Neutrophil (primary cell): ENCODE measurements around the gene VAMP1.
"Not testable (repeated sequence)": the region's sequence is repeated elsewhere in the genome, so short reads cannot be mapped to it uniquely, and the experiment has no call there.

Source experiments
- H3K27ac ChIP-seq: fragments of 200-600 bp; sonication (generic); 2 replicates; pipeline ENCODE4 v1.5.1; 2016; ENCODE audit warnings: mild to moderate bottlenecking, moderate library complexity
- H3K27me3 ChIP-seq: fragments of 200-600 bp; sonication (generic); 2 replicates; pipeline ENCODE4 v1.6.0; 2016; ENCODE audit warnings: mild to moderate bottlenecking
- H3K36me3 ChIP-seq: fragments of 200-600 bp; sonication (generic); 2 replicates; pipeline ENCODE4 v1.5.1; 2017
- H3K4me1 ChIP-seq, 2 experiments: fragments of 200-600 bp in 1 of 2; sonication (generic) in 1 of 2; 1 replicate in 1 of 2; 2 replicates in 1 of 2; pipeline versions ENCODE4 v1.5.1 to v1.6.1; 2013 to 2016; ENCODE audit warnings: low read depth in 1 of 2, low read length in 1 of 2, mild to moderate bottlenecking in 1 of 2, moderate library complexity in 1 of 2; ENCODE audit not compliant: control insufficient read depth in 1 of 2, insufficient read depth in 1 of 2
- H3K4me3 ChIP-seq, 2 experiments: fragments of 200-600 bp in 1 of 2; sonication (generic) in 1 of 2; 1 replicate in 1 of 2; 2 replicates in 1 of 2; pipeline ENCODE4 v1.5.1; 2013 to 2016; ENCODE audit warnings: low read depth in 1 of 2, low read length in 1 of 2, mild to moderate bottlenecking in 1 of 2, moderate library complexity in 1 of 2
- H3K9me3 ChIP-seq: fragments of 200-600 bp; sonication (generic); 2 replicates; pipeline ENCODE4 v1.5.1; 2016
- TF ChIP-seq, protein P1 (sequence below): fragments of 200-600 bp; sonication (generic); IDR thresholded peaks from 2 replicates; pipeline ENCODE4 v1.5.1; 2016; ENCODE audit warnings: antibody characterized with exemption

Gene VAMP1, protein sequence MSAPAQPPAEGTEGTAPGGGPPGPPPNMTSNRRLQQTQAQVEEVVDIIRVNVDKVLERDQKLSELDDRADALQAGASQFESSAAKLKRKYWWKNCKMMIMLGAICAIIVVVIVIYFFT

DNA sequence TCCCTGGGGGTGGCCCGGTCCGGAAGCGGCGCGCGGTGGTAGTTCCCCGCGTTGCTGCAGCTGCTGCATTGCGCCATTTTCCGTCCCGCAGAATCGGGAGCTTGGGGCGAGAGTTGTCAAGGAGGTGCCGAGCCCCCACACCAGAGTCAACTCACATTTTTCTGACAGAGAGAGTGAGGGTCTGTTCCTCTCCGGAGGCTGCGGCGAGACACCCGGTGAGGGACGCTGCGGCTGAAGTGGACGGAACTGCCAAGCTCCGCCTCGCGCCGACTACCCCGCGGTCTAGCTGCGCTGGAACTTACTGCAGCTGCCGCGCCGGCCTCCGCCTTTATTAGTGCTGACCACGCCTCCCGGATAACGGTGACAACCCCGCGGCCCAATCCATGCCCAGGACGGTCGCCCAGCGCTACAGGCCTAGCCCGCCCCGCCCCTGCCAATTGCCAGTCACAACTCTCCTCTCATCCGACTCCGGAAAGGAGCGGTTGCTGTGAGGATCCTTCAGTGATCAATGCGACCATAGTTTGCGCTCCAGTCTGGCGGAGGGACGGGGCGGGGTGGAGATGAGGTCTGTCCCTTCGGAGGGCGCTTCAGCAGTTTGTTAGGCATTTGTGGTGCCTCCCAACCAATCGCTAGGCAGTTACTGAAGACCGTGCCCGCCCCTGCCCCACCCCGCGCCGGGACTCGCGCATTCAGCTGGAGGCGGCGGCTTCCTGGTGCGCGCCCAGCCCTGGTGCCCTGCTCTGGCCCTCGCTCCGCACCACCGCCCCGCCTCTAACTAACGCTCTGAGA lies at the start of gene VAMP1:
Gene VAMP1, minus strand, starts transcription at position 303 of the 789 bp plus-strand sequence. Its CDS starts 146 bp downstream, at position 157.
- Histone ChIP-seq H3K4me1 (peaks cover 52 to 61% of the 10 kb centered on the region in 2 experiments), H3K9me3 (no peaks in the 10 kb centered on the region), H3K27ac (peak within 1 kb of the TSS; percentile 98), H3K4me3 (peak within 1 kb of the TSS; percentile 91 to 95), H3K36me3 (peaks cover 15% of the 10 kb centered on the region), H3K27me3 (no peaks in the 10 kb centered on the region)
- TF ChIP-seq, protein P1, sequence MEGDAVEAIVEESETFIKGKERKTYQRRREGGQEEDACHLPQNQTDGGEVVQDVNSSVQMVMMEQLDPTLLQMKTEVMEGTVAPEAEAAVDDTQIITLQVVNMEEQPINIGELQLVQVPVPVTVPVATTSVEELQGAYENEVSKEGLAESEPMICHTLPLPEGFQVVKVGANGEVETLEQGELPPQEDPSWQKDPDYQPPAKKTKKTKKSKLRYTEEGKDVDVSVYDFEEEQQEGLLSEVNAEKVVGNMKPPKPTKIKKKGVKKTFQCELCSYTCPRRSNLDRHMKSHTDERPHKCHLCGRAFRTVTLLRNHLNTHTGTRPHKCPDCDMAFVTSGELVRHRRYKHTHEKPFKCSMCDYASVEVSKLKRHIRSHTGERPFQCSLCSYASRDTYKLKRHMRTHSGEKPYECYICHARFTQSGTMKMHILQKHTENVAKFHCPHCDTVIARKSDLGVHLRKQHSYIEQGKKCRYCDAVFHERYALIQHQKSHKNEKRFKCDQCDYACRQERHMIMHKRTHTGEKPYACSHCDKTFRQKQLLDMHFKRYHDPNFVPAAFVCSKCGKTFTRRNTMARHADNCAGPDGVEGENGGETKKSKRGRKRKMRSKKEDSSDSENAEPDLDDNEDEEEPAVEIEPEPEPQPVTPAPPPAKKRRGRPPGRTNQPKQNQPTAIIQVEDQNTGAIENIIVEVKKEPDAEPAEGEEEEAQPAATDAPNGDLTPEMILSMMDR: peak; percentile 61

DNA sequence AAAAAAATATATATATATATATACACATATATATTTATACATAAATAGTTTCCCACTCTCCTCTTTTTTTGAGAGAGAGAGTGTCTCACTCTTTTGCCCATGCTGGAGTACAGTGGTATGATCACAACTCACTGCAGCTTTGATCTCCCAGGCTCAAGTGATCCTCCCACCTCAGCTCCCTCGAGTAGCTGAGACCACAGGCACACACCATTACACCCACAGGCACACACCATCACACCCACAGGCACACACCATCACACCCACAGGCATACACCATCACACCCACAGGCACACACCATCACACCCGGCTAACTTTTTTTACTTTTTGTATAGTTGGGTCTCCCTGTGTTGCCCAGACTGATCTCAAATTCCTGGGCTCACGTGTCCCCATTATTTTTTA lies 49.7 kb upstream of the VAMP1 start:
- Histone ChIP-seq H3K36me3 (peaks cover 94% of the 10 kb centered on the region), H3K27ac (no peak overlapping the region), H3K4me3 (no peak overlapping the region), H3K9me3 (no peaks in the 10 kb centered on the region), H3K27me3 (no peaks in the 10 kb centered on the region), H3K4me1 (no peaks in the 10 kb centered on the region)
- TF ChIP-seq, protein P1: no peak

DNA sequence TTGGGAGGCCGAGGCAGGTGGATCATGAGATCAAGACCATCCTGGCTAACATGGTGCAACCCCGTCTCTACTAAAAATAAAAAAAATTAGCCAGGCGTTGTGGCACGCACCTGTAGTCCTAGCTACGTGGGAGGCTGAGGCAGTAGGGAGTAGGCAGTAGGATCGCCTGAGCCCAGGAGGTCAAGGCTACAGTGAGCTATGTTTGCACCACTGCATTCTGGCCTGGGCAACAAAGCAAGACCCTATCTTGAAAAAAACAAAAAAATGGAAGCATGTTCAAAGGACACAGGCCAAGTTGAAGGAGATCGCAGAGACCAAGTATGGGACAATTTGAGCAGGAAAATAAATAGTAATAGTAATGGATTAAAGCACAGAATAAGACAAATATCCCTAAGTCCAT lies 37.6 kb upstream of the VAMP1 start:
- Histone ChIP-seq H3K27me3 (no peaks in the 10 kb centered on the region), H3K4me3 (no peak overlapping the region), H3K27ac (no peak overlapping the region), H3K9me3 (no peaks in the 10 kb centered on the region), H3K36me3 (peaks cover 60% of the 10 kb centered on the region), H3K4me1 (no peaks in the 10 kb centered on the region)
- TF ChIP-seq, protein P1: no peak

DNA sequence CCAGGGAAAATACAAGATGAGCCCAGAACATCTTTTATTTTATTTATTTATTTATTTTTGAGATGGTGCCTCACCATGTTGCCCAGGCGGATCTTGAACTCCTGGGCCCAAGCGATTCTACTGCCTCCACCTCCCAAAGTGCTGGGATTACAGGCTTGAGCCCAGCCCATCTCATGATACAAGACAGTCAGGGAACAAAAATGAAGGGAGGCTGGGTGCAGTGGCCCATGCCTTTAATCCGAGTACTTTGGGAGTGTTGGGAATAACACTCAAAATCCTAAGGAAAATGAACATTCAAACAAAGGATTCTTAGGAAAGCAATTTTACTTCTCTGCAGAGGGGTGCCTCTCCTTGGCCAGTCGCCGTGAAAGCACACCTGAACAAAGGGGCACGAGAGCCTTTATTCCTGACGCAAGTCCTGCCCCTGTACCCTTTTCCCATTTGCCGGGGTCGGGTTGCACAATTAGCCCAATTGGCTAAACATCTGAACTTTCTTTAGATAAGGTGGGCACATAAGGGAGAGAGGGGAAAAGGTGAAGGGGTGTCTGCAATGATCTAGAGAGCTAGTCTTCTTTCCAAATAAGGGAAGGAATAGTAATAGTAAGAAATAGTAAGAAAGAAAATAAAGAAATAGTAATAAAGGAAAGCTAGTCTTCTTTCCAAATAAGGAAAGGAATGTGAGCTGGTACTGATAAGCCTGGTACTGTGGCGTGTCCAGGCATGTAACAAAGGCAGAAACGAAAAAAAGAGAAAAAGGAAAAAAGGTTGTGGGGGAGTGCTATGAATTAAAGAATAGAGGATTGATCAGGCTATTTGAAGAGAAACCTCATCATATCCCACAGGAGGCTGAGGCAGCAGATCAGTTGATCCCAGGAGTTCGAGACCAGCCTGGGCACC lies 36.9 kb upstream of the VAMP1 start:
- TF ChIP-seq, protein P1: no peak
- H3K27ac ChIP-seq: no peak overlapping the region
- H3K4me3 ChIP-seq: no peak overlapping the region
- no peaks in the 10 kb centered on the region for H3K9me3 ChIP-seq
- H3K27me3 ChIP-seq: no peaks in the 10 kb centered on the region
- H3K4me1 ChIP-seq: no peaks in the 10 kb centered on the region
- peaks cover 56% of the 10 kb centered on the region for H3K36me3 ChIP-seq

DNA sequence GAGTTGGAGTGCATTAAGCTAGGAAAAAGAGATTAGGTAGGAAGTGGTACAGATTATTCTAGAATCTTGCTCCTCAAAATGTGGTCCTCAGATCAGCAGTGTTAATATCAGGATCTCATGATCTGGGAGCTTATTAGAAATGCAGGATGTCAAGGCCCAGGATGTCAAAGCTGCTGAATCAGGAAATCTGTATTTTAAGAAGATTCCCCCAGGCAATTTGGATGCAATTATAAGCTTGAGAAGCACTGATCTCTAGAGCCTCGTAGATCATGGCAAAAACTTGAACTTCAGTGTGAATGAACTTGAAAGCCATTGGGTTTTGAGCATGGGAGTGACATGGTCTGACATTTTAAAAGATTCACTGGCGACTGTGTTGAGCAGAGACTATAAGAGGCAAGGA lies 30.0 kb upstream of the VAMP1 start:
- Histone ChIP-seq H3K27ac (no peak overlapping the region), H3K27me3 (no peaks in the 10 kb centered on the region), H3K36me3 (peaks cover 52% of the 10 kb centered on the region), H3K4me1 (peaks cover 12 to 14% of the 10 kb centered on the region in 2 experiments), H3K9me3 (no peaks in the 10 kb centered on the region), H3K4me3 (no peak overlapping the region)
- TF ChIP-seq, protein P1: no peak

DNA sequence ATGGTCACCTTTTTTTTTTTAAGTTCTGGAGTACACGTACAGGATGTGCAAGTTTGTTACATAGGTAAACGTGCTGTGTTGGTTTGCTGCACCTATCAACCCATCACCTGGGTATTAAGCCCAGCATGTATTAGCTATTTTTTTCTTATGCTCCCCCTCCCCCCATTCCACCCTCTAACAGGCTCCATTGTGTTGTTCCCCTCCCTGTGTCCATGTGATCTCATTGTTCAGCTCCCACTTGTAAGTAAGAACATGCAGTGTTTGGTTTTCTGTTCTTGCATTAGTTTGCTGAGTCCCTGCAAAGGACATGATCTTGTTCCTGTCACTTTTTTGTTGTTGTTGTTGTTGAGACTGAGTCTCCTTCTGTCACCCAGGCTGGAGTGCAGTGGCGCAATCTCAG lies 26.8 kb upstream of the VAMP1 start:
- H3K4me3 ChIP-seq, H3K9me3 ChIP-seq, H3K27me3 ChIP-seq, H3K27ac ChIP-seq: not testable (repeated sequence)
- Histone ChIP-seq H3K36me3 (peaks cover 39% of the 10 kb centered on the region), H3K4me1 (peaks cover 34 to 39% of the 10 kb centered on the region in 2 experiments)
